Measurements from ENCODE around the gene EN2. TPM values are rescaled to one million over a fixed set of nuclear protein-coding genes. Genes with fewer than 3 reads are reported as not detected.

The EN2 gene
- total RNA-seq, 2 experiments from 2014 or later, result not detected

- no peaks in the 10 kb centered on the region for H3K9me3 Mint-ChIP-seq
- TF ChIP-seq, protein P1, sequence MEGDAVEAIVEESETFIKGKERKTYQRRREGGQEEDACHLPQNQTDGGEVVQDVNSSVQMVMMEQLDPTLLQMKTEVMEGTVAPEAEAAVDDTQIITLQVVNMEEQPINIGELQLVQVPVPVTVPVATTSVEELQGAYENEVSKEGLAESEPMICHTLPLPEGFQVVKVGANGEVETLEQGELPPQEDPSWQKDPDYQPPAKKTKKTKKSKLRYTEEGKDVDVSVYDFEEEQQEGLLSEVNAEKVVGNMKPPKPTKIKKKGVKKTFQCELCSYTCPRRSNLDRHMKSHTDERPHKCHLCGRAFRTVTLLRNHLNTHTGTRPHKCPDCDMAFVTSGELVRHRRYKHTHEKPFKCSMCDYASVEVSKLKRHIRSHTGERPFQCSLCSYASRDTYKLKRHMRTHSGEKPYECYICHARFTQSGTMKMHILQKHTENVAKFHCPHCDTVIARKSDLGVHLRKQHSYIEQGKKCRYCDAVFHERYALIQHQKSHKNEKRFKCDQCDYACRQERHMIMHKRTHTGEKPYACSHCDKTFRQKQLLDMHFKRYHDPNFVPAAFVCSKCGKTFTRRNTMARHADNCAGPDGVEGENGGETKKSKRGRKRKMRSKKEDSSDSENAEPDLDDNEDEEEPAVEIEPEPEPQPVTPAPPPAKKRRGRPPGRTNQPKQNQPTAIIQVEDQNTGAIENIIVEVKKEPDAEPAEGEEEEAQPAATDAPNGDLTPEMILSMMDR (IDR thresholded peaks at IDR 0.05), result no peak
- ATAC-seq (ENCODE audit: poor library complexity), result no peak
- peaks cover 22% of the 10 kb centered on the region for H3K4me1 Mint-ChIP-seq (ENCODE audit: low read depth)
- no peak overlapping the region for H3K27ac Mint-ChIP-seq
- H3K36me3 Mint-ChIP-seq (ENCODE audit: low read depth), result no peaks in the 10 kb centered on the region
- H3K27me3 Mint-ChIP-seq, result peaks cover 48% of the 10 kb centered on the region
- Histone ChIP-seq H3K36me3 (ENCODE audit: insufficient read depth, low read length) (no peaks in the 10 kb centered on the region), H3K9me3 (ENCODE audit: control insufficient read depth in 1 of 2, insufficient read depth in 1 of 2, low read length in 2 of 2) (peaks cover 0 to 17% of the 10 kb centered on the region in 2 experiments), H3K4me3 (ENCODE audit: low read length) (no peak overlapping the region), H3K4me1 (ENCODE audit: insufficient read depth, low read length) (peaks cover 20% of the 10 kb centered on the region), H3K27me3 (ENCODE audit: control insufficient read depth in 1 of 2, insufficient read depth in 2 of 2, low read length in 2 of 2) (peaks cover 8 to 20% of the 10 kb centered on the region in 2 experiments), H3K27ac (ENCODE audit: low read depth in 1 of 2, low read length in 2 of 2) (no peak overlapping the region)
- no peak overlapping the region for H3K4me3 Mint-ChIP-seq
- intact Hi-C loops (cut with DNase I, micrococcal nuclease), result no loop called here
- CTCF ChIA-PET, result no interaction called here
- POLR2A ChIA-PET, result no interaction called here
- no peak for DNase-seq
Measured at GRCh38 chr7:155487509-155488482, 29.9 kb downstream of the EN2 start.

DNA sequence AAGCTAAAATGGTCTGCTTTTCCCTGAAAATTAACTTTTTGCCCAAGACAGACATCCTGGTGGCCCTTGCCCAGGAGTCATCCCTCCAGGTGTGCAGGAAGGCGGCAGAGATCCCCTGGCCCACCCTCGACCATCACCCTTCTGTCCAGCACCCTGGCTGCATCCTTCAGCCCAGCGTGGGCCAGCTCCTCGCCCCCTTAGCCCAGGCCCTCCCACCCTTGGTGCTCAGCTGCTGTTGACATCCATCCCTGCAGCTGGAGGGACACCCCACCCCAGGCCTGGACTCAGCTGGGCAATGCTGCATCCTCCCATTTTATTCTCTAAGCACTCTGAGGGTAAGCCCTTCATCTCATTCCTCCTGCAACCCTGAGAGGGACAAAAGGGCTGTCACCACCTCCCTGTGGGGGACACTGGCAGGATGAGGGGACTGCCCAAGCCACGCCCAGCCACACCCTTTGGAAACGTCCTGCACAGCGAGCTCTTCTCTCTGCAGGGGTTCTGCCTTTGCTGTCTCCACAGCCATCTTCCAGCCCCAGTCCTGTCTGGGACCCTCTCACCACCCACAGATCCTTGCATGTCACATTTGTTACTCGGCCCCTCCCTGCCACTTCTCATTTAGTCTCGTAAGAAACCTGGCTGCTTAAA, 30.7 kb downstream of the EN2 start:
- Histone ChIP-seq H3K27me3 (ENCODE audit: control insufficient read depth in 1 of 2, insufficient read depth in 2 of 2, low read length in 2 of 2) (peaks cover 8 to 12% of the 10 kb centered on the region in 2 experiments), H3K4me3 (ENCODE audit: low read length) (no peak overlapping the region), H3K4me1 (ENCODE audit: insufficient read depth, low read length) (peaks cover 20% of the 10 kb centered on the region), H3K36me3 (ENCODE audit: insufficient read depth, low read length) (no peaks in the 10 kb centered on the region), H3K27ac (ENCODE audit: low read depth in 1 of 2, low read length in 2 of 2) (no peak overlapping the region), H3K9me3 (ENCODE audit: control insufficient read depth in 1 of 2, insufficient read depth in 1 of 2, low read length in 2 of 2) (peaks cover 0 to 16% of the 10 kb centered on the region in 2 experiments)
- CTCF ChIA-PET, result no interaction called here
- Mint-ChIP-seq H3K27ac (no peak overlapping the region), H3K4me3 (no peak overlapping the region), H3K36me3 (ENCODE audit: low read depth) (no peaks in the 10 kb centered on the region), H3K9me3 (no peaks in the 10 kb centered on the region), H3K4me1 (ENCODE audit: low read depth) (peaks cover 15% of the 10 kb centered on the region), H3K27me3 (peaks cover 45% of the 10 kb centered on the region)
- intact Hi-C loops (cut with DNase I, micrococcal nuclease), result no loop called here
- ATAC-seq (ENCODE audit: poor library complexity), result no peak
- POLR2A ChIA-PET, result no interaction called here
- DNase-seq, result no peak
- TF ChIP-seq, protein P1 (IDR thresholded peaks at IDR 0.05), result no peak

DNA sequence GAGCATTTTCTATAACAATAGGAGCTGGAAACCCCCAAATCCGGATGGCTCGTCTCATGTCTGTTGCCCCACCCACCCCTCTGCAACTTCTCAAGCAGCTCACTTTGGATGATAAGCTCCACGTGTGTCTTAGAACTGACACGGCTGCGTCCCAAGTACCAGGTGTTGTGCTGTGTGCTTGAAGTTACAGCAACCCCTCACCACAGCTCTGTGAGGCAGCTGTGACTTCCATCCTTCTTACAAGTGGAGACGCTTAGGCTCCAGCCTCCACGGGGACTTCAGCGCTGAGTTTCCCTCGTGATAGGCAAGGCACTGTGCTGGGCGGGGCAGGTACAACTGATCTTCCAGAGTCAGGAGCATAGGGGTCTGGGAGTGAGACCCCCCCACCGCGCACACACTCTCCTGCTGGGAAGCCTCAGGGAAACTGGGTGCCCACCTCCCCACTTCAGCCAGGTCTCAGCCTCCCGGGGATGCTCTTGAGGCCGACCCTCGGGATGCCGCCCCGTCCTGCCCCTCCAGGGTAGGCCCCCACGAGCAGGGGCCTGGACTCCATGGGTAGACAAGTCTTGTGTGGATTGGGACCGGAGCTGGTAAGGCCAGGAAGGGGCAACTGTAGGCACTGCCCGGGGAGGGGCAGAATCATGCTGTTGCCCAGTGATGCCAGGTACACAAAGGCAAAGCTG, 31.4 kb downstream of the EN2 start:
- Mint-ChIP-seq H3K36me3 (ENCODE audit: low read depth) (no peaks in the 10 kb centered on the region), H3K27me3 (peaks cover 44% of the 10 kb centered on the region), H3K27ac (no peak overlapping the region), H3K4me3 (peak overlapping the region; percentile 18), H3K4me1 (ENCODE audit: low read depth) (peaks cover 15% of the 10 kb centered on the region), H3K9me3 (no peaks in the 10 kb centered on the region)
- Histone ChIP-seq H3K36me3 (ENCODE audit: insufficient read depth, low read length) (no peaks in the 10 kb centered on the region), H3K4me1 (ENCODE audit: insufficient read depth, low read length) (peaks cover 20% of the 10 kb centered on the region), H3K27me3 (ENCODE audit: control insufficient read depth in 1 of 2, insufficient read depth in 2 of 2, low read length in 2 of 2) (peaks cover 6 to 9% of the 10 kb centered on the region in 2 experiments), H3K4me3 (ENCODE audit: low read length) (no peak overlapping the region), H3K9me3 (ENCODE audit: control insufficient read depth in 1 of 2, insufficient read depth in 1 of 2, low read length in 2 of 2) (peaks cover 0 to 16% of the 10 kb centered on the region in 2 experiments), H3K27ac (ENCODE audit: low read depth in 1 of 2, low read length in 2 of 2) (no peak overlapping the region)
- TF ChIP-seq, protein P1 (IDR thresholded peaks at IDR 0.05), result no peak
- ChIA-PET CTCF (no interaction called here), POLR2A (no interaction called here)
- DNase-seq, result no peak
- intact Hi-C loops (cut with DNase I, micrococcal nuclease), result no loop called here
- peak; percentile 64 for ATAC-seq (ENCODE audit: poor library complexity)

All from CD4-positive, alpha-beta T cell (primary cell).